Activated T-helper 2 cell treated with anti-CD3 and anti-CD28 coated beads, Interferon-gamma antibody, Interleukin-2, Interleukin-4, amounts not matched to agents 10 μg/mL and 5 μg/mL and 100 μg/mL, durations not matched to agents 14 hours and 24 hours and 36 hours (primary cell): Measurements from ENCODE around the gene RAPGEF6. TPM values are rescaled to one million over a fixed set of nuclear protein-coding genes. Genes with fewer than 3 reads are reported as not detected.
"Not testable (repeated sequence)": the region's sequence is repeated elsewhere in the genome, so short reads cannot be mapped to it uniquely, and the experiment has no call there.

ENCODE experiments used
- DNase-seq: peaks from one replicate; pipeline ENCODE4 v3.0.0; 2021; ENCODE audit warnings: low spot score
- H3K27ac Mint-ChIP-seq: one replicate; pipeline ENCODE4 v1.8.0; 2021; ENCODE audit warnings: mixed read lengths
- H3K27me3 Mint-ChIP-seq: one replicate; pipeline ENCODE4 v1.8.0; 2021; ENCODE audit warnings: low read depth, mixed read lengths
- H3K36me3 Mint-ChIP-seq: one replicate; pipeline ENCODE4 v1.8.0; 2021; ENCODE audit warnings: low read depth, mixed read lengths
- H3K4me1 Mint-ChIP-seq: one replicate; pipeline ENCODE4 v1.8.0; 2021; ENCODE audit warnings: low read depth, mixed read lengths
- H3K4me3 Mint-ChIP-seq: one replicate; pipeline ENCODE4 v1.8.0; 2021; ENCODE audit warnings: low read depth, mild to moderate bottlenecking, moderate library complexity, mixed read lengths
- H3K9me3 Mint-ChIP-seq: one replicate; pipeline ENCODE4 v1.8.0; 2021; ENCODE audit warnings: mixed read lengths
- intact Hi-C: fragments of 100-400 bp; cut with micrococcal nuclease; formaldehyde crosslinking; loops from one replicate; pipeline ENCODE4 v1.15.1; 2023
- total RNA-seq: library from RNA; stranded (reverse); gene quantifications from 2 replicates; pipeline ENCODE4 v1.2.3, GENCODE V29; 2022

RAPGEF6 gene
- total RNA-seq, 1 donor from 2014 or later = 33.9 TPM

DNA sequence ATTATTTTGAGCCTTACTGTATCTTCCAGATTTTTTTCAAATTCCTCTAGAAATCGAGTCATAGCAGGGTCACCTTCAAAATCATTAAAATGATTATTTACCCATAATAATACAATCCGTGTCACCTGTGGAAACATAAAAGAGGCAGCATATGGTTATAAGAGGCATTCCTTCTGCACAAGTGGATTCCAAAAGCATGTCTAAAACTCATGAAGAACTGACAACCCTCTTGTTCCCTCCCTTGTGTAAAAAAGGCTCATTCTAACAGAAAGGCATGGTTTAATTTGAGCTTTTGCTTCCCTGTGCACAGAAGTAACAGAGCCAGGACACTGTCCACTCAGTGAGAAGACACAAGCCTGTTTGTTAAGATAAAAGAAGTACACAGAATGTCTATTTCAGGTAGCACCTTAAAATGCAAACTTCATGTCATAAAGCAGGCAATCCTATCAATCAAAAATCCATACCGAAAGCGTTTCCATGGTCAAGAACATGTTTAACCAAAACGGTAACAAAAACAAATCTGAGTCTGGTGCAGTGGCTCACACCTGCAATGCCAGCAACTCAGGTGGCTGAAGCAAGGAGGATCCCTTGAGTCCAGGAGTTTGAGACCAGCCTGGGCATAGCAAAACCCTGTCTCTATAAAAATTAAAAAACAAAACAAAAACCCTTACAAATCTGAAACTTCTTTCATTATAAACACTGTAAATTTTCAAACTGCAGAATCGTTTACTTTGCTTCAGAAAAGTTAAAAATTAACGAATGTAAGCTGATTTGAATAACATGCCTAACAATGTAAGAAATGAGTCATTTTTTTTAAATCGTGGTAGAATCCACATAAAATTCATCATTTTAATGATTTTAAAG is 139.3 kb downstream of the RAPGEF6 start:
- no peak overlapping the region for H3K27ac Mint-ChIP-seq
- H3K27me3 Mint-ChIP-seq = no peaks in the 10 kb centered on the region
- H3K36me3 Mint-ChIP-seq = peaks cover 72% of the 10 kb centered on the region
- no peak for DNase-seq
- H3K4me3 Mint-ChIP-seq = no peak overlapping the region
- no peaks in the 10 kb centered on the region for H3K9me3 Mint-ChIP-seq
- intact Hi-C loops = no loop called here
- peaks cover 4% of the 10 kb centered on the region for H3K4me1 Mint-ChIP-seq

DNA sequence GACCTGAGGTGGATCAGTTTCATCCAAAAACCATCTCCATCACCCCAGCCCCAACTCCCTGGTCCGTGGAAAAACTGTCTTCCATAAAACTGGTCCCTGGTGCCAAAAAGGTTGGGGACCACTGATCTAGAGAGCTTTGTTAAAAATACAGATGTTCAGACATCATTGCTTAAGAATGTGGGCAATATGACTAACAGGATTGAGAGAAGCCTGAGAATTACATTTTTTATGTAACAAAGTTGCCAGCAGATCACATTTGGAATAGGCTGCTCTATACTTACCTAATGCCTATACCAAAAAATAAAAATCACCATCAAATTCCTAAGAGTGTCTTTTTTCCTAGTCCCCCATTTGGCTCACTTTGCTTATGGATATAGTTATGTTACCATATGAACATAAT is 143.3 kb downstream of the RAPGEF6 start:
- DNase-seq = no peak
- Mint-ChIP-seq H3K4me1 (peaks cover 16% of the 10 kb centered on the region), H3K36me3 (peaks cover 75% of the 10 kb centered on the region), H3K27ac (no peak overlapping the region), H3K9me3 (no peaks in the 10 kb centered on the region), H3K4me3 (no peak overlapping the region), H3K27me3 (no peaks in the 10 kb centered on the region)
- intact Hi-C loops = no loop called here

DNA sequence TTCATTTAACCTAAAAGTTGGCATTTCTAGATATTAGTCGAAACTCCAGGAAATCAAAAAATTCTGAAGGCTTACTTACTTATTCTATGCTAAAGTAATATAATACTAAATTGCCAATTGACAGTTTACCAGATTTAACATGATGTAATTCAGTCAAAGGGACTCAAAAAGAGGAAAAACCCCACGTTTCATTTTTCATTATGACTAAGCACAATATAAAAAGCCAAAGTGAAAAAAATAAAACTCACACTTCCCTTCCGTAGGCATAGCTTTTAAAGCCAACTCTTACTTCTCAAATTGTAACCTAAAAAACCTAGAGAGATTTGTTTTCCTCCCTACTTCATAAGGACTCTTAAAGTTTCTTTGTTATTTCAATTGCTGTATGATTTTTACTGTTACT is 146.6 kb downstream of the RAPGEF6 start:
- Mint-ChIP-seq H3K4me1 (peaks cover 12% of the 10 kb centered on the region), H3K36me3 (peaks cover 65% of the 10 kb centered on the region), H3K9me3 (no peaks in the 10 kb centered on the region), H3K27me3 (no peaks in the 10 kb centered on the region), H3K4me3 (no peak overlapping the region), H3K27ac (no peak overlapping the region)
- DNase-seq = no peak
- intact Hi-C loops = loop anchor here (2.0 kb wide), 1 partner anchor 26 kb away; no protein-coding TSS in a partner anchor

DNA sequence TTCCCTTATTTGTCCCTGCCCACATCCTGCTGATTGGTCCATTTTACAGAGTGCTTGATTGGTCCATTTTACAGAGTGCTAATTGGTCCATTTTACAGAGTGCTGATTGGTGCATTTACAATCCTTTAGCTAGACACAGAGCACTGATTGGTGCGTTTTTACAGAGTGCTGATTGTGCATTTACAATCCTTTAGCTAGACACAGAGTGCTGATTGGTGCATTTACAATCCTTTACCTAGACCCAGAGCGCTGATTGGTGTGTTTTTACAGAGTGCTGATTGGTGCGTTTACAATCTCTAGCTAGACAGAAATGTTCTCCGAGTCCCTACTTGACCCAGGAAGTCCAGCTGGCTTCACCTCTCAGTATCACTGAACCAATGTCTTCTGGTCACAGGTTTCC is 147.7 kb downstream of the RAPGEF6 start:
- H3K4me3 Mint-ChIP-seq = not testable (repeated sequence)
- peaks cover 71% of the 10 kb centered on the region for H3K36me3 Mint-ChIP-seq

DNA sequence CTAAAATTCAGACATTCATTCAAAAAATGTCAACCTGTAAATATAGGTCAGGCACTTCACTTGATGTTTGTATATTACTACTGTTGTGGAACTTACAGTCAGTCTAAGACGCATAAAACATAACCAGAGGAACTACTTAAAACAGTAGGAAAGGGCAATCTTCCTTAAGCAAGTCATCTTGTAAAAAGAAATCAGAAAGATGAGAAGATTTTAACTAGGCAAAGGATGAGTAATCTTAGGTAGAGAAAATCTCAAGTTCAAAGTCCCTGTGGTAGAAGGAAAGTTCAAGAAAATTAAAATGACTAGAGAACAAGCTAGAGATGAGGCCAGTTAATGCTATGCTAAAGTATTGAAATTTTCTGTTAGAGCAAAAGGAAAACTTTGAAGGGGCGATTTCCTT is 152.4 kb downstream of the RAPGEF6 start:
- H3K4me3 Mint-ChIP-seq = no peak overlapping the region
- peaks cover 23% of the 10 kb centered on the region for H3K4me1 Mint-ChIP-seq
- intact Hi-C loops = loop anchor here (5.0 kb wide), 1 partner anchor 50 kb away; no protein-coding TSS in a partner anchor
- H3K27ac Mint-ChIP-seq = peak overlapping the region; percentile 57
- H3K27me3 Mint-ChIP-seq = no peaks in the 10 kb centered on the region
- peaks cover 79% of the 10 kb centered on the region for H3K36me3 Mint-ChIP-seq
- H3K9me3 Mint-ChIP-seq = no peaks in the 10 kb centered on the region
- DNase-seq = no peak

More for the DNA sequence above, 147.7 kb downstream of the RAPGEF6 start:
- H3K4me1 Mint-ChIP-seq = peaks cover 19% of the 10 kb centered on the region
- DNase-seq, intact Hi-C loops, H3K27me3 Mint-ChIP-seq, H3K9me3 Mint-ChIP-seq, H3K27ac Mint-ChIP-seq: not testable (repeated sequence)

DNA sequence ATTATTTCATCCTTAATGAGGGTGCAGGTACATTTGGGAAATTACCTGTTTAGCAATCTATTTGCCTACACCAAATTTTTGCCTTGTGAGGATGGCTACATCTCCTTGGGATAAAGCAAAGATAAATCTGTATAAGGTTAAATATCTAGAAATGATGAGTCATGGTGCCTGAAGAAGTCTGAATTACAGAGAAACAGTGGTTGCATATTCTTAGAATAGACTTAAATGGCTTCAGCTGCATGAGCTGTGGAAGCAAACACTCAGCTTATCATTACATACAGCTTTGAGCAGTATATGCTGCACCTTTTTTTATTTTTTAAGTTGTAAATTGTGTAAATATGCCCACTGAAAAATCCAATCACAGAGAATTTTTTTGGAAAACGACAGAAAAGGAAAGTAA is 153.5 kb downstream of the RAPGEF6 start:
- no peak for DNase-seq
- H3K27me3 Mint-ChIP-seq = no peaks in the 10 kb centered on the region
- H3K4me3 Mint-ChIP-seq = no peak overlapping the region
- H3K36me3 Mint-ChIP-seq = peaks cover 77% of the 10 kb centered on the region
- H3K9me3 Mint-ChIP-seq = no peaks in the 10 kb centered on the region
- H3K4me1 Mint-ChIP-seq = peaks cover 23% of the 10 kb centered on the region
- intact Hi-C loops = loop anchor here (5.0 kb wide), 1 partner anchor 51 kb away; no protein-coding TSS in a partner anchor
- H3K27ac Mint-ChIP-seq = no peak overlapping the region

DNA sequence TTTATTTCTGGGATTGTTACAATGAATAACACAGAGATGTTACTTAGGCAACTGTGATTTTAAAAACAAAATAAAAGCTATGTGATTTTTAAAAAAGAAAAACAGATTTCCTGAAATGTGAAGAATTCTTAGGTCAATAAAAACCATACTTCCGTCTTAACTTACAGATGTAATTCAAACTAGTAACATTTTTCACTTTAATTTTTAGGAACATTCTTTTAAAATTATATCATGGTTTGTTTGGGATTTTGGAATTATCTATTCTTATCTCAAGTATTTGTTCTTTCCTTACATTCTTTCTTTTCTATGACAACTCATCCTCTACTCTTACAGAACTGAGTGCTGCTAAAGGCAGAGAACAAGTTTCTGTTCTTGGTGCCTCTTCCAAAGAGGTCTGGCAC is 159.5 kb downstream of the RAPGEF6 start:
- peaks cover 60% of the 10 kb centered on the region for H3K36me3 Mint-ChIP-seq
- no peak overlapping the region for H3K27ac Mint-ChIP-seq
- no peaks in the 10 kb centered on the region for H3K27me3 Mint-ChIP-seq
- no peaks in the 10 kb centered on the region for H3K9me3 Mint-ChIP-seq
- peaks cover 14% of the 10 kb centered on the region for H3K4me1 Mint-ChIP-seq
- no peak for DNase-seq
- no peak overlapping the region for H3K4me3 Mint-ChIP-seq
- intact Hi-C loops = no loop called here

DNA sequence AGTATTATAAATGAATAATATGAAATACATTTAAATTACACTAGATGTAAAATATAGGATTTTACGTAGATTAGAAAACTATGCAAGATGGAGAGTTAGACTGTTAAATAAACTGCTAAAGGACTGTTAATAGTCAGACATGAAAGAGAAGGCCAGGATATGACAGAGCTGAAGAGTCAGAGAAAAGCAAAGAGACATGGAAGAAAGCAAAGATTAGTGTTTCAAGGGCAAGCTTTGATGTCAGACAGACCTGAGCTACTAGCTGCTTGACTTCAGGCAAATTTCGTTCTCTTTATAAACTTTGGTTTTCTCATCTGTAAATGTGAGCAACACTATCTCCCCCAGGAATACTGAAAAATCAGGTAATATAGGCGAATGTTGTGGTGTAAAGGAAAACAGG is 161.3 kb downstream of the RAPGEF6 start:
- H3K4me1 Mint-ChIP-seq = peaks cover 8% of the 10 kb centered on the region
- no peaks in the 10 kb centered on the region for H3K9me3 Mint-ChIP-seq
- no peaks in the 10 kb centered on the region for H3K27me3 Mint-ChIP-seq
- intact Hi-C loops = no loop called here
- peaks cover 49% of the 10 kb centered on the region for H3K36me3 Mint-ChIP-seq
- H3K27ac Mint-ChIP-seq = no peak overlapping the region
- DNase-seq = no peak
- no peak overlapping the region for H3K4me3 Mint-ChIP-seq

DNA sequence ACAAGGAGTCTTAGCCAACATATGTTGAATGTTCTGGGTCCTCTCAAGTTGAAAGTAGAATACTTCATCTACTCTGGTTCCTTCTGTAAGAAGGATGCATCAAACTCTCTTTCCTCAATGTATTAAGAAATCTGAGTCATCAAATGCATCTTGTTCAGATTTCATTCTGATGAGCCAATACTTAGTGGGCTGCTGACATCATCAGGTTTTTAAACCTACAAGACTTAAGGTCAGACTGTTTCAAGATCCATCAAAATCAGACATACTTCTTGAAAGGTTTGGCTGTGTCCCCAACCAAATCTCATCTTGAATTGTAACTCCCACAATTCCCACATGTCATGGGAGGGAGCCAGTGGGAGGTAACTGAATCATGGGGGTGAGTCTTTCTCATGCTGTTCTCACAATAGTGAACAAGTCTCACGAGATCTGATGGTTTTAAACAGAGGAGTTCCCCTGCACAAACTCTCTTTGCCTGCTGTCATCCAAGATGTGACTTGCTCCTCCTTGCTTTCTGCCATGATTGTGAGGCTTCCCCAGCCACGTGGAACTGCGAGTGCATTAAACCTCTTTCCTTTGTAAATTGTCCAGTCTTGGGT is 168.8 kb downstream of the RAPGEF6 start:
- no peaks in the 10 kb centered on the region for H3K9me3 Mint-ChIP-seq
- no peak for DNase-seq
- intact Hi-C loops = no loop called here
- H3K27ac Mint-ChIP-seq = peak overlapping the region; percentile 33
- no peaks in the 10 kb centered on the region for H3K27me3 Mint-ChIP-seq
- H3K4me1 Mint-ChIP-seq = peaks cover 18% of the 10 kb centered on the region
- peaks cover 57% of the 10 kb centered on the region for H3K36me3 Mint-ChIP-seq
- no peak overlapping the region for H3K4me3 Mint-ChIP-seq

DNA sequence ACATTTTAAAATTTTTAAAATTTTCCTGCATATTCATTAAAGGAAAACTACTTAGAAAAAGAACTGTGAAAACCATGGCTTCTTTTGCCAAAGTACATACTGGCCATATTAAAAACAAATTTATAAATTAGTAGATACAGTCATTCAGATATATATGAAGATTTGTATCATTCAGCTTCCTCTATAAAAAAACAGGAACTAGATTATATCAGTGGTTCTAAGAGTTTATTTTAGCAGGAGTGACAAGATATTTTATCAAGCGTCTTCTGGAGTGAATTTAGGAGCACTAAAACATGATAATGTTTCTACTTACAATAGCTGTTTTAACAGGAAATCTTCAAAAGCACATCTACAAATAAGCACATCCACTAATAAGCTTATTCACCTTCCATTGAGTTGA is 171.4 kb downstream of the RAPGEF6 start:
- peaks cover 22% of the 10 kb centered on the region for H3K4me1 Mint-ChIP-seq
- peaks cover 70% of the 10 kb centered on the region for H3K36me3 Mint-ChIP-seq
- no peak overlapping the region for H3K4me3 Mint-ChIP-seq
- intact Hi-C loops = no loop called here
- no peaks in the 10 kb centered on the region for H3K9me3 Mint-ChIP-seq
- H3K27me3 Mint-ChIP-seq = no peaks in the 10 kb centered on the region
- no peak overlapping the region for H3K27ac Mint-ChIP-seq
- DNase-seq = no peak

DNA sequence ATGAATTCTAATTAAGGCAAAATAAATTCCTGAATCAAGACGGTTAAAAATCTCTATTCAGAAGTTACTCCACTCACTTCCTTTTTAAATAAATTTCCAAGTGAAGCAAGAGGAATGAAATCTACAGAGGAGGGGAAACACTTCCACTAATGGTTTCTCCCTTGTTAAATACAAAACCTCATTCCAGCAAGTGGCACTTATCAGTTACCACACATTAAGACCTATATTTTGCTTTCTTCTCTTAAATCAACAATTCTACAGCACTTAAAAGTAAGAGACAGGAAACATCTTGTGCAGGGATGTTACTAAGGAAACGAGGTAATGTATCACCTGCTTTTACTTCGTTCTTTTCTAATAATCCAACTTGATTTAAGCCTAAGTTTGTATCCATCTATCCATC is 172.6 kb downstream of the RAPGEF6 start:
- H3K36me3 Mint-ChIP-seq = peaks cover 72% of the 10 kb centered on the region

DNA sequence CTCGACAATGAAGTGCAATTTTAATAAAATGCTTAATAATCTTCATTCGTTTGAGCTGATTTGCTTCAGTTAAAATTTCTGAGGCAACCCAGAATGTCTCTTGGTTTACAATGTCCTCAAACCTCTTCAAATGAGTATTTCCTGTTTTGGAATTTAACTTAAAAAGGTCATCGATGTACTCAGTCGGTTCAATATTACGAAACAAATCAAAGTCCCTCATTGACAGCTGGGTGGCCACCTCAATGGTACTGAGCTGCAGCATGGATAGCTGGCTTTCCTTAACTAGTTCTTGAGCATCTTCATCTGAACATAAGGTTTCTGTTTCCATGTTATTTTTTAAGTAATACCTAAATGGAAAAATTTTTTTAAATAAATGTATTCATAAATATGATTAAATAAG is 173.3 kb downstream of the RAPGEF6 start:
- Mint-ChIP-seq H3K9me3 (no peaks in the 10 kb centered on the region), H3K4me1 (peaks cover 22% of the 10 kb centered on the region)
- intact Hi-C loops = no loop called here

More for the DNA sequence above, 172.6 kb downstream of the RAPGEF6 start:
- intact Hi-C loops = no loop called here
- Mint-ChIP-seq H3K4me3 (no peak overlapping the region), H3K27ac (no peak overlapping the region), H3K27me3 (no peaks in the 10 kb centered on the region), H3K4me1 (peaks cover 22% of the 10 kb centered on the region), H3K9me3 (no peaks in the 10 kb centered on the region)
- no peak for DNase-seq

DNA sequence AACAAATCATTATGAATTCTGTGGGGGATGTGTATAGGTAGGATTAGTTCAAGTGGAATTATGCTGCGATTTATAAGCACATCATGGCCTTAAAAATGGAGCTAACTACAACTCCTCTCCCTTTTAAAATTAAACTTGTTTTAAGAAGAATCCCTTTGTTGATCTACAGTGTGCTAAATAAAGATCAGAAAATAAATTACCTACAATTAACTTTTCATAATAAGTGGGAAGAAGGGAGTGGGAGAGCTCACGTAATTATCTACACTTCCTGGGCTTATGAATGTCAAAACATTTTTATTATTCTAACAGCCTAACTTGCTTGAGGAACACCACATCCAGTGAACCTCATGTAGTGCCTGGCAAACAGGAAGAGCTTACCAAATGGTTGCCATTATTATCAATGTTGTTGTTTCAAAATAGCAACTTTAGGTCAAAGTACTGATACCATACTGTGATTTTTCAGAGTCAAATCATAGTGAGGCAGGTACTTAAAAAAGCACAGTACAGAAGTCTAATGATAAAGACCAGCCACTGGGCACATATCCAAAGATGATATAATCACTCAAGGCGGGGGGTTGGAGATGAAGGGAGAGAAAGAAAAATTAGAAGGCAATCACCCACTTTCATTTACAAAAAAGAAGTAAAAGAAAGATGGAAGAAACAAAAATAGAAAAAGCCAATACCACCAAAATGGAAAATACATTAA is 174.0 kb downstream of the RAPGEF6 start:
- DNase-seq = no peak
- H3K36me3 Mint-ChIP-seq = peaks cover 65% of the 10 kb centered on the region
- no peaks in the 10 kb centered on the region for H3K27me3 Mint-ChIP-seq
- H3K4me1 Mint-ChIP-seq = peaks cover 20% of the 10 kb centered on the region
- H3K27ac Mint-ChIP-seq = no peak overlapping the region
- no peak overlapping the region for H3K4me3 Mint-ChIP-seq
- intact Hi-C loops = no loop called here
- H3K9me3 Mint-ChIP-seq = no peaks in the 10 kb centered on the region

More for the DNA sequence above, 173.3 kb downstream of the RAPGEF6 start:
- H3K36me3 Mint-ChIP-seq = peaks cover 67% of the 10 kb centered on the region
- H3K27ac Mint-ChIP-seq = no peak overlapping the region
- DNase-seq = no peak
- no peak overlapping the region for H3K4me3 Mint-ChIP-seq
- H3K27me3 Mint-ChIP-seq = no peaks in the 10 kb centered on the region
